Fibroblast of lung (primary cell): ENCODE measurements around the gene SEZ6L. TPM values are rescaled to one million over a fixed set of nuclear protein-coding genes. Genes with fewer than 3 reads are reported as not detected.

Experiments used
- DNase-seq, 2 donors: peaks; one replicate each; pipeline versions ENCODE4 v3.0.0 to v3.0.0-alpha.2; 2010; ENCODE audit warnings: low read depth in 2 of 2
- H2AFZ ChIP-seq: 2 replicates; pipeline ENCODE4 v1.5.1; 2012; ENCODE audit warnings: low read length, control low read depth, inconsistent platforms
- H3K27ac ChIP-seq: 2 replicates; pipeline ENCODE4 v1.5.1; 2011; ENCODE audit warnings: low read length, control low read depth; ENCODE audit not compliant: insufficient read depth
- H3K27me3 ChIP-seq: 2 replicates; pipeline ENCODE4 v1.5.1; 2011; ENCODE audit warnings: mild to moderate bottlenecking, low read length; ENCODE audit not compliant: control insufficient read depth, insufficient read depth
- H3K36me3 ChIP-seq: 2 replicates; pipeline ENCODE4 v1.5.1; 2011; ENCODE audit warnings: low read length; ENCODE audit not compliant: control insufficient read depth, insufficient read depth
- H3K4me1 ChIP-seq: 2 replicates; pipeline ENCODE4 v1.5.1; 2011; ENCODE audit warnings: low read length; ENCODE audit not compliant: control insufficient read depth, insufficient read depth; ENCODE audit errors: extremely low read depth
- H3K4me2 ChIP-seq: 2 replicates; pipeline ENCODE4 v1.5.1; 2011; ENCODE audit warnings: low read length, control low read depth; ENCODE audit not compliant: insufficient read depth; ENCODE audit errors: extremely low read depth
- H3K4me3 ChIP-seq, 4 experiments: fragments of 200-600 bp in 1 of 4; sonication (generic) in 1 of 4; replicated peaks in 1 of 4; 2 replicates each; pipeline ENCODE4 v1.5.1; 2011 to 2016; ENCODE audit warnings: low read length in 4 of 4, low read depth in 3 of 4, mild to moderate bottlenecking in 3 of 4, control low read depth in 2 of 4, inconsistent platforms in 1 of 4, mixed read lengths in 1 of 4; ENCODE audit not compliant: insufficient read depth in 1 of 4; ENCODE audit errors: control extremely low read depth in 1 of 4
- H3K79me2 ChIP-seq: 2 replicates; pipeline ENCODE4 v1.5.1; 2012; ENCODE audit warnings: mild to moderate bottlenecking, low read length, inconsistent platforms; ENCODE audit not compliant: control insufficient read depth, insufficient read depth
- H3K9ac ChIP-seq: 2 replicates; pipeline ENCODE4 v1.5.1; 2011; ENCODE audit warnings: mild to moderate bottlenecking, low read length, control low read depth; ENCODE audit not compliant: insufficient read depth
- H3K9me3 ChIP-seq: 2 replicates; pipeline ENCODE4 v1.5.1; 2012; ENCODE audit warnings: low read depth, low read length; ENCODE audit not compliant: control insufficient read depth, insufficient read depth
- H4K20me1 ChIP-seq: 2 replicates; pipeline ENCODE4 v1.5.1; 2011; ENCODE audit warnings: low read length; ENCODE audit not compliant: control insufficient read depth, insufficient read depth; ENCODE audit errors: extremely low read depth
- EZH2 ChIP-seq: IDR thresholded peaks from 2 replicates; pipeline ENCODE4 v1.5.1; 2012; ENCODE audit warnings: low read length, control low read depth, mild to moderate bottlenecking; ENCODE audit errors: missing control alignments
- polyA plus RNA-seq, 2 donors: library from polyadenylated mRNA; depleted of rRNA in 1 of 2; stranded (reverse) in 1 of 2; unstranded in 1 of 2; fragments of >200 nt; gene quantifications; 2 replicates each; pipeline ENCODE4 v1.2.1, GENCODE V29; 2011 to 2012; ENCODE audit warnings: missing spikeins in 1 of 2
- total RNA-seq: library from RNA; depleted of rRNA; stranded (reverse); fragments of >200 nt; gene quantifications from 2 replicates; pipeline ENCODE4 v1.2.1, GENCODE V29; 2014
- TF ChIP-seq, protein P1 (sequence below), 2 donors: IDR thresholded peaks in 1 of 2; conservative IDR thresholded peaks in 1 of 2; 1 replicate in 1 of 2; 2 replicates in 1 of 2; pipeline ENCODE4 v1.5.1; 2011 to 2012; ENCODE audit warnings: low read length in 2 of 2, control low read depth in 1 of 2, inconsistent platforms in 1 of 2, low read depth in 1 of 2, mild to moderate bottlenecking in 1 of 2

SEZ6L gene
- total and polyA plus RNA-seq, 2 donors (not counting 1 experiment from before 2014, with no cell fraction given) = not detected

DNA sequence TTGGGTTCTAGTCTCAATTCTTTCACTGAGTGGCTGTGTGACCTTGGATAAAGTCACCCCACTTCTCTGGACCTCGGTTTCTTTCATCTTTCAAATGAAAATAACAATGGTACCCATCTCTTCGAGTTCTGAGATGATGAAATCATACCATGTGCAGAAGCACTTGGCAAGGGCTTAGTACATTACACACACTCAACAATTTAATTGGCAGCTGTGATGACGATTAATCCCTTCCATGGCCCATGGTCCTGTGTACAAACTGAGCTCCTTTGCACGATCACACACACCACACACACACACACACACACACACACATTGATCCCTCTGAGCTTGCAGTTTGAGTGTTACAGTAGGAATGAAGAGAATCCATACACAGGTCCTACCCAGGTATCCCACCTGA is 156.4 kb downstream of the SEZ6L start:
- Histone ChIP-seq H3K4me2 (no peak overlapping the region), H3K79me2 (no peaks in the 10 kb centered on the region), H3K36me3 (no peaks in the 10 kb centered on the region), H3K9me3 (no peaks in the 10 kb centered on the region), H3K4me3 (no peak overlapping the region), H4K20me1 (no peaks in the 10 kb centered on the region), H2AFZ (no peak overlapping the region), H3K9ac (no peak overlapping the region), H3K27ac (no peak overlapping the region), H3K27me3 (no peaks in the 10 kb centered on the region), H3K4me1 (peaks cover 2% of the 10 kb centered on the region)
- TF ChIP-seq, protein P1, sequence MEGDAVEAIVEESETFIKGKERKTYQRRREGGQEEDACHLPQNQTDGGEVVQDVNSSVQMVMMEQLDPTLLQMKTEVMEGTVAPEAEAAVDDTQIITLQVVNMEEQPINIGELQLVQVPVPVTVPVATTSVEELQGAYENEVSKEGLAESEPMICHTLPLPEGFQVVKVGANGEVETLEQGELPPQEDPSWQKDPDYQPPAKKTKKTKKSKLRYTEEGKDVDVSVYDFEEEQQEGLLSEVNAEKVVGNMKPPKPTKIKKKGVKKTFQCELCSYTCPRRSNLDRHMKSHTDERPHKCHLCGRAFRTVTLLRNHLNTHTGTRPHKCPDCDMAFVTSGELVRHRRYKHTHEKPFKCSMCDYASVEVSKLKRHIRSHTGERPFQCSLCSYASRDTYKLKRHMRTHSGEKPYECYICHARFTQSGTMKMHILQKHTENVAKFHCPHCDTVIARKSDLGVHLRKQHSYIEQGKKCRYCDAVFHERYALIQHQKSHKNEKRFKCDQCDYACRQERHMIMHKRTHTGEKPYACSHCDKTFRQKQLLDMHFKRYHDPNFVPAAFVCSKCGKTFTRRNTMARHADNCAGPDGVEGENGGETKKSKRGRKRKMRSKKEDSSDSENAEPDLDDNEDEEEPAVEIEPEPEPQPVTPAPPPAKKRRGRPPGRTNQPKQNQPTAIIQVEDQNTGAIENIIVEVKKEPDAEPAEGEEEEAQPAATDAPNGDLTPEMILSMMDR (conservative IDR thresholded peaks at IDR 0.05 in 1 of 2, IDR thresholded peaks at IDR 0.05 in 1 of 2; ENCODE audit: low read depth in 1 of 2, low read length in 2 of 2) = no peak
- no peak for TF ChIP-seq EZH2
- DNase-seq = no peak

DNA sequence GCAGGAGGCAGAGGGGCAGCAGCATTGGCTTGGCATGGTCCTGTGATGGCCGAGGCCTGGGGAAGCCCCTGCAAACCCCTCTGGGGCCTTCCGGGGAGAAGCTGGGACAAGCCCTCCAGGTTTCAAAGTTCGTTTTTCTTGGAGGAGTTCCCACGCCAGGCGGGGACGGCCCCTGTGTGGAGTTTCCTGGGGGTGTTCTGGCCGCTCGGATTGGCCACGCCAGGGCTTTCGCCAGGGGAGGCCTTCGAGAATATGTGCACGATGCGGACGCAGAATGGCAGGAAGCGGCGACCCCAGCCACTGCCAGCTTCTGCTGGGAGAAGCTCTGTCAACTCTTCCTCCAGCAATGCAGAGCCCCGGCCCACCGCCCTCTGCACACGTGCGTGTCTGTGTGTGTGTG is 157.5 kb downstream of the SEZ6L start:
- Histone ChIP-seq H3K36me3 (no peaks in the 10 kb centered on the region), H3K79me2 (no peaks in the 10 kb centered on the region), H4K20me1 (no peaks in the 10 kb centered on the region), H3K4me1 (peaks cover 2% of the 10 kb centered on the region), H3K4me2 (no peak overlapping the region), H3K4me3 (no peak overlapping the region), H3K27me3 (no peaks in the 10 kb centered on the region), H2AFZ (no peak overlapping the region), H3K27ac (no peak overlapping the region), H3K9me3 (no peaks in the 10 kb centered on the region), H3K9ac (no peak overlapping the region)
- no peak for DNase-seq
- TF ChIP-seq, protein P1 (conservative IDR thresholded peaks at IDR 0.05 in 1 of 2, IDR thresholded peaks at IDR 0.05 in 1 of 2; ENCODE audit: low read depth in 1 of 2, low read length in 2 of 2) = no peak
- no peak for TF ChIP-seq EZH2

DNA sequence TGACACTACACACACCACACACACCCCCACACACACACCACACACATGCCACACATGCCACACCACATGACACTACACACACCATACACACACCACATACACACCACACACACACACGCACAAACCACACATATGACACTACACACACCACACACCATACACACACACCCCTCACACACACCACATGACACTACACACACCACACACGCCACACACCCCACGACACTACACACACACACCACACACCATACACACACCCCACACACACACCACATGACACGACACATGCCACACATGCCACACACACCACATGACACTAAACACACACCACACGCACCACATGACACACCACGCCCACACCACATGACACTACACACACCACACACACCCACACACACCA is 158.0 kb downstream of the SEZ6L start:
- H3K9ac ChIP-seq = no peak overlapping the region
- TF ChIP-seq, protein P1 (conservative IDR thresholded peaks at IDR 0.05 in 1 of 2, IDR thresholded peaks at IDR 0.05 in 1 of 2; ENCODE audit: low read depth in 1 of 2, low read length in 2 of 2) = no peak
- no peak for TF ChIP-seq EZH2

More for the DNA sequence above, 158.0 kb downstream of the SEZ6L start:
- Histone ChIP-seq H3K27ac (no peak overlapping the region), H3K27me3 (no peaks in the 10 kb centered on the region), H3K79me2 (no peaks in the 10 kb centered on the region), H3K9me3 (no peaks in the 10 kb centered on the region), H3K36me3 (no peaks in the 10 kb centered on the region), H3K4me2 (no peak overlapping the region), H3K4me3 (no peak overlapping the region), H3K4me1 (no peaks in the 10 kb centered on the region), H4K20me1 (no peaks in the 10 kb centered on the region), H2AFZ (no peak overlapping the region)
- DNase-seq = no peak
